IgD-negative memory B cell (primary cell): ENCODE measurements around the gene ASB7. TPM values are rescaled to one million over a fixed set of nuclear protein-coding genes. Genes with fewer than 3 reads are reported as not detected.

Experiments used
- H3K27ac Mint-ChIP-seq, 3 donors: one replicate each; pipeline ENCODE4 v1.8.0; 2020 to 2022; ENCODE audit warnings: mild to moderate bottlenecking in 3 of 3, mixed read lengths in 3 of 3, moderate library complexity in 1 of 3
- H3K27me3 Mint-ChIP-seq: one replicate; pipeline ENCODE4 v1.8.0; 2021; ENCODE audit warnings: mixed read lengths
- H3K36me3 Mint-ChIP-seq: one replicate; pipeline ENCODE4 v1.8.0; 2020; ENCODE audit warnings: mild to moderate bottlenecking, mixed read lengths
- H3K4me1 Mint-ChIP-seq, 3 donors: one replicate each; pipeline ENCODE4 v1.8.0; 2020 to 2022; ENCODE audit warnings: mixed read lengths in 3 of 3, mild to moderate bottlenecking in 1 of 3
- H3K4me3 Mint-ChIP-seq, 4 donors: one replicate each; pipeline ENCODE4 v1.8.0; 2020 to 2022; ENCODE audit warnings: mild to moderate bottlenecking in 4 of 4, mixed read lengths in 4 of 4, moderate library complexity in 3 of 4
- H3K9me3 Mint-ChIP-seq, 3 donors: one replicate each; pipeline ENCODE4 v1.8.0; 2020 to 2021; ENCODE audit warnings: mixed read lengths in 3 of 3, mild to moderate bottlenecking in 1 of 3
- polyA plus RNA-seq: library from polyadenylated mRNA; unstranded; fragments of 300-500 nt; fragmentation: Illumina TruSeq; gene quantifications from one replicate; pipeline ENCODE4 v1.2.3, GENCODE V29; 2021

Gene ASB7
- polyA plus RNA-seq, 1 donor from 2014 or later = 11.1 TPM

GRCh38 chr15:100615801-100616200 is 13.4 kb downstream of the ASB7 start:
- Mint-ChIP-seq H3K36me3 (peaks cover 11% of the 10 kb centered on the region), H3K4me3 (no peak overlapping the region), H3K4me1 (peaks cover 3 to 19% (median 8%) of the 10 kb centered on the region in 3 donors), H3K27me3 (no peaks in the 10 kb centered on the region), H3K9me3 (no peaks in the 10 kb centered on the region), H3K27ac (peak overlapping the region in 1 of 3 donors; percentile 50)

- H3K9me3 Mint-ChIP-seq = no peaks in the 10 kb centered on the region
- no peak overlapping the region for H3K27ac Mint-ChIP-seq
- H3K4me1 Mint-ChIP-seq = peaks cover 3 to 19% (median 10%) of the 10 kb centered on the region in 3 donors
- H3K27me3 Mint-ChIP-seq = no peaks in the 10 kb centered on the region
- no peak overlapping the region for H3K4me3 Mint-ChIP-seq
- H3K36me3 Mint-ChIP-seq = peaks cover 12% of the 10 kb centered on the region
Measured at GRCh38 chr15:100616700-100617099, 14.3 kb downstream of the ASB7 start.

GRCh38 chr15:100623301-100623700 is 20.9 kb downstream of the ASB7 start:
- no peaks in the 10 kb centered on the region for H3K9me3 Mint-ChIP-seq
- H3K27ac Mint-ChIP-seq = no peak overlapping the region
- peaks cover 9% of the 10 kb centered on the region for H3K36me3 Mint-ChIP-seq
- no peak overlapping the region for H3K4me3 Mint-ChIP-seq
- H3K4me1 Mint-ChIP-seq = peaks cover 6 to 11% (median 10%) of the 10 kb centered on the region in 3 donors
- H3K27me3 Mint-ChIP-seq = no peaks in the 10 kb centered on the region

GRCh38 chr15:100627789-100628395 is 25.5 kb downstream of the ASB7 start:
- no peaks in the 10 kb centered on the region for H3K27me3 Mint-ChIP-seq
- H3K4me1 Mint-ChIP-seq = peaks cover 0 to 9% (median 6%) of the 10 kb centered on the region in 3 donors
- H3K4me3 Mint-ChIP-seq = no peak overlapping the region
- peak overlapping the region in 1 of 3 donors; percentile 65 for H3K27ac Mint-ChIP-seq
- peaks cover 7% of the 10 kb centered on the region for H3K36me3 Mint-ChIP-seq
- H3K9me3 Mint-ChIP-seq = no peaks in the 10 kb centered on the region

GRCh38 chr15:100628746-100629145 is 26.4 kb downstream of the ASB7 start:
- Mint-ChIP-seq H3K4me1 (peaks cover 0 to 13% (median 6%) of the 10 kb centered on the region in 3 donors), H3K27ac (no peak overlapping the region), H3K27me3 (no peaks in the 10 kb centered on the region), H3K4me3 (no peak overlapping the region), H3K9me3 (no peaks in the 10 kb centered on the region), H3K36me3 (peaks cover 7% of the 10 kb centered on the region)

GRCh38 chr15:100631831-100632230 is 29.4 kb downstream of the ASB7 start:
- Mint-ChIP-seq H3K27me3 (no peaks in the 10 kb centered on the region), H3K4me1 (peaks cover 4 to 13% (median 11%) of the 10 kb centered on the region in 3 donors), H3K9me3 (no peaks in the 10 kb centered on the region), H3K36me3 (peaks cover 4% of the 10 kb centered on the region), H3K4me3 (no peak overlapping the region), H3K27ac (no peak overlapping the region)

GRCh38 chr15:100633763-100634075 is 31.3 kb downstream of the ASB7 start:
- no peaks in the 10 kb centered on the region for H3K9me3 Mint-ChIP-seq
- H3K4me1 Mint-ChIP-seq = peaks cover 10 to 16% (median 12%) of the 10 kb centered on the region in 3 donors
- no peaks in the 10 kb centered on the region for H3K27me3 Mint-ChIP-seq
- H3K36me3 Mint-ChIP-seq = peaks cover 4% of the 10 kb centered on the region
- peak overlapping the region in 1 of 4 donors; percentile 41 for H3K4me3 Mint-ChIP-seq
- H3K27ac Mint-ChIP-seq = no peak overlapping the region

GRCh38 chr15:100635406-100636071 is 33.1 kb downstream of the ASB7 start:
- no peaks in the 10 kb centered on the region for H3K36me3 Mint-ChIP-seq
- peaks cover 13 to 16% (median 15%) of the 10 kb centered on the region in 3 donors for H3K4me1 Mint-ChIP-seq
- no peaks in the 10 kb centered on the region for H3K9me3 Mint-ChIP-seq
- no peak overlapping the region for H3K4me3 Mint-ChIP-seq
- H3K27me3 Mint-ChIP-seq = no peaks in the 10 kb centered on the region
- no peak overlapping the region for H3K27ac Mint-ChIP-seq

- Mint-ChIP-seq H3K4me3 (no peak overlapping the region), H3K4me1 (peaks cover 9 to 28% (median 19%) of the 10 kb centered on the region in 3 donors), H3K9me3 (no peaks in the 10 kb centered on the region), H3K36me3 (no peaks in the 10 kb centered on the region), H3K27ac (peak overlapping the region in 1 of 3 donors; percentile 76), H3K27me3 (no peaks in the 10 kb centered on the region)
Measured at GRCh38 chr15:100638177-100638730, 35.9 kb downstream of the ASB7 start.

GRCh38 chr15:100642213-100642949 is 40.0 kb downstream of the ASB7 start:
- H3K9me3 Mint-ChIP-seq = no peaks in the 10 kb centered on the region
- H3K27me3 Mint-ChIP-seq = no peaks in the 10 kb centered on the region
- peaks cover 4 to 20% (median 10%) of the 10 kb centered on the region in 3 donors for H3K4me1 Mint-ChIP-seq
- no peak overlapping the region for H3K4me3 Mint-ChIP-seq
- H3K27ac Mint-ChIP-seq = no peak overlapping the region
- H3K36me3 Mint-ChIP-seq = no peaks in the 10 kb centered on the region

- H3K9me3 Mint-ChIP-seq = no peaks in the 10 kb centered on the region
- no peaks in the 10 kb centered on the region for H3K27me3 Mint-ChIP-seq
- H3K4me3 Mint-ChIP-seq = no peak overlapping the region
- no peaks in the 10 kb centered on the region for H3K36me3 Mint-ChIP-seq
- peaks cover 4 to 19% (median 8%) of the 10 kb centered on the region in 3 donors for H3K4me1 Mint-ChIP-seq
- H3K27ac Mint-ChIP-seq = no peak overlapping the region
Measured at GRCh38 chr15:100642950-100643338, 40.6 kb downstream of the ASB7 start.

- H3K9me3 Mint-ChIP-seq = no peaks in the 10 kb centered on the region
- peaks cover 0 to 12% (median 2%) of the 10 kb centered on the region in 3 donors for H3K4me1 Mint-ChIP-seq
- no peak overlapping the region for H3K27ac Mint-ChIP-seq
- H3K4me3 Mint-ChIP-seq = no peak overlapping the region
- no peaks in the 10 kb centered on the region for H3K27me3 Mint-ChIP-seq
- H3K36me3 Mint-ChIP-seq = no peaks in the 10 kb centered on the region
Measured at GRCh38 chr15:100645671-100646070, 43.3 kb downstream of the ASB7 start.

GRCh38 chr15:100648951-100649350 is 46.6 kb downstream of the ASB7 start:
- no peaks in the 10 kb centered on the region for H3K9me3 Mint-ChIP-seq
- H3K27ac Mint-ChIP-seq = no peak overlapping the region
- no peaks in the 10 kb centered on the region for H3K27me3 Mint-ChIP-seq
- peaks cover 0 to 2% (median 1%) of the 10 kb centered on the region in 3 donors for H3K4me1 Mint-ChIP-seq
- no peaks in the 10 kb centered on the region for H3K36me3 Mint-ChIP-seq
- H3K4me3 Mint-ChIP-seq = no peak overlapping the region

- H3K9me3 Mint-ChIP-seq = no peaks in the 10 kb centered on the region
- H3K4me3 Mint-ChIP-seq = no peak overlapping the region
- H3K27ac Mint-ChIP-seq = no peak overlapping the region
- peaks cover 2% of the 10 kb centered on the region for H3K36me3 Mint-ChIP-seq
- peaks cover 0 to 2% (median 1%) of the 10 kb centered on the region in 3 donors for H3K4me1 Mint-ChIP-seq
- no peaks in the 10 kb centered on the region for H3K27me3 Mint-ChIP-seq
Measured at GRCh38 chr15:100650685-100651084, 48.3 kb downstream of the ASB7 start.

GRCh38 chr15:100651253-100651652 is 48.9 kb downstream of the ASB7 start:
- Mint-ChIP-seq H3K27ac (no peak overlapping the region), H3K36me3 (peaks cover 4% of the 10 kb centered on the region), H3K4me3 (no peak overlapping the region), H3K9me3 (no peaks in the 10 kb centered on the region), H3K27me3 (no peaks in the 10 kb centered on the region), H3K4me1 (peaks cover 0 to 2% (median 0%) of the 10 kb centered on the region in 3 donors)
